IMR-90 (cell line): ENCODE results near the gene PNPLA5. TPM values are rescaled to one million over a fixed set of nuclear protein-coding genes. Genes with fewer than 3 reads are reported as not detected.

Experiments
- ATAC-seq: fragments of 200-7000 bp; cut with Tn5 transposase; 2 replicates; pipeline ENCODE4 v1.9.1; 2020; ENCODE audit warnings: low read depth, mild to moderate bottlenecking, moderate library complexity
- BruUV-seq: library from RNA; stranded (reverse); fragments of 400-500 nt; replicated peaks from 2 replicates; lab custom pipeline; 2021; lab: Mats Ljungman, UMichigan
- CTCF ChIA-PET: fragments of 300-600 bp; formaldehyde crosslinking; extraction: SDS; loops from one replicate; lab custom pipeline; 2021; ENCODE audit warnings: antibody characterized with exemption; lab: Yijun Ruan, JAX
- POLR2A ChIA-PET: fragments of 300-600 bp; sonication (Branson Sonifier 250); formaldehyde crosslinking; loops from one replicate; lab custom pipeline; 2022; ENCODE audit warnings: antibody characterized with exemption; ENCODE audit not compliant: unreplicated experiment; lab: Charles Lee
- DNase-seq: peaks from one replicate; pipeline ENCODE4 v3.0.0; 2013
- H2AFZ ChIP-seq: replicated peaks from 2 replicates; pipeline ENCODE3; 2013; ENCODE audit warnings: low read length, mild to moderate bottlenecking; ENCODE audit not compliant: poor library complexity
- H2AK5ac ChIP-seq: 2 replicates; pipeline ENCODE4 v1.6.1; 2013; ENCODE audit warnings: low read depth, low read length, inconsistent platforms
- H2AK9ac ChIP-seq: replicated peaks from 2 replicates; pipeline ENCODE3; 2013; ENCODE audit warnings: mild to moderate bottlenecking, low read depth, low read length, moderate library complexity; ENCODE audit not compliant: poor library complexity
- H2BK120ac ChIP-seq: 2 replicates; pipeline ENCODE4 v1.6.1; 2013; ENCODE audit warnings: low read depth, low read length, inconsistent platforms
- H2BK15ac ChIP-seq: 3 replicates; pipeline ENCODE4 v1.6.1; 2013; ENCODE audit warnings: low read depth, low read length, inconsistent platforms
- H2BK20ac ChIP-seq: 2 replicates; pipeline ENCODE4 v1.6.1; 2013; ENCODE audit warnings: low read depth, mild to moderate bottlenecking, inconsistent platforms, low read length, moderate library complexity
- H2BK5ac ChIP-seq: 2 replicates; pipeline ENCODE4 v1.6.1; 2013; ENCODE audit warnings: mild to moderate bottlenecking, low read depth, low read length, inconsistent platforms; ENCODE audit not compliant: poor library complexity, severe bottlenecking
- H3K14ac ChIP-seq: replicated peaks from 2 replicates; pipeline ENCODE4 v1.6.1; 2013; ENCODE audit warnings: low read depth, low read length, inconsistent platforms
- H3K18ac ChIP-seq: 2 replicates; pipeline ENCODE4 v1.6.1; 2013; ENCODE audit warnings: low read depth, low read length, control low read depth
- H3K23ac ChIP-seq: 2 replicates; pipeline ENCODE4 v1.6.1; 2013; ENCODE audit warnings: low read depth, low read length, inconsistent platforms
- H3K27ac ChIP-seq: 2 replicates; pipeline ENCODE4 v1.5.1; 2013; ENCODE audit warnings: mild to moderate bottlenecking, control low read depth, low read length; ENCODE audit not compliant: insufficient read depth
- H3K27me3 ChIP-seq: 2 replicates; pipeline ENCODE4 v1.6.1; 2013; ENCODE audit warnings: low read length; ENCODE audit not compliant: control insufficient read depth, insufficient read depth
- H3K36me3 ChIP-seq: 2 replicates; pipeline ENCODE4 v1.6.1; 2013; ENCODE audit warnings: low read length, mixed read lengths; ENCODE audit not compliant: control insufficient read depth, insufficient read depth
- H3K4ac ChIP-seq: 2 replicates; pipeline ENCODE4 v1.6.1; 2013; ENCODE audit warnings: low read depth, low read length, inconsistent platforms
- H3K4me1 ChIP-seq: 2 replicates; pipeline ENCODE4 v1.6.1; 2013; ENCODE audit warnings: low read length, mixed read lengths; ENCODE audit not compliant: control insufficient read depth, insufficient read depth
- H3K4me2 ChIP-seq: 2 replicates; pipeline ENCODE4 v1.6.1; 2013; ENCODE audit warnings: low read depth, mild to moderate bottlenecking, control low read depth, low read length, moderate library complexity
- H3K4me3 ChIP-seq: 2 replicates; pipeline ENCODE4 v1.5.1; 2013; ENCODE audit warnings: low read depth, mild to moderate bottlenecking, control low read depth, low read length, moderate library complexity; ENCODE audit not compliant: insufficient read depth
- H3K56ac ChIP-seq: 2 replicates; pipeline ENCODE4 v1.6.1; 2013; ENCODE audit warnings: low read length, inconsistent platforms; ENCODE audit not compliant: insufficient read depth; ENCODE audit errors: extremely low read depth
- H3K79me1 ChIP-seq, 2 experiments: 2 replicates each; pipeline ENCODE4 v1.6.1; 2013; ENCODE audit warnings: low read length in 2 of 2, inconsistent platforms in 1 of 2, low read depth in 1 of 2
- H3K9ac ChIP-seq: 2 replicates; pipeline ENCODE4 v1.6.1; 2013; ENCODE audit warnings: low read depth, low read length, control low read depth
- H3K9me1 ChIP-seq: 2 replicates; pipeline ENCODE4 v1.6.1; 2013; ENCODE audit warnings: low read length, inconsistent platforms; ENCODE audit not compliant: insufficient read depth
- H3K9me3 ChIP-seq: 2 replicates; pipeline ENCODE4 v1.6.1; 2013; ENCODE audit warnings: low read length; ENCODE audit not compliant: control insufficient read depth, insufficient read depth
- H4K20me1 ChIP-seq: 2 replicates; pipeline ENCODE4 v1.6.1; 2013; ENCODE audit warnings: low read length, inconsistent platforms; ENCODE audit not compliant: insufficient read depth
- H4K5ac ChIP-seq: 2 replicates; pipeline ENCODE4 v1.6.1; 2013; ENCODE audit warnings: mild to moderate bottlenecking, low read depth, low read length, control low read depth
- H4K8ac ChIP-seq, 2 experiments: 2 replicates each; pipeline ENCODE4 v1.6.1; 2013; ENCODE audit warnings: low read depth in 2 of 2, low read length in 2 of 2, control low read depth in 1 of 2, inconsistent platforms in 1 of 2
- H4K91ac ChIP-seq: 2 replicates; pipeline ENCODE4 v1.6.1; 2013; ENCODE audit warnings: low read depth, low read length, inconsistent platforms; ENCODE audit not compliant: insufficient read depth
- BHLHE40 ChIP-seq: fragments of 150-350 bp; IDR thresholded peaks from 2 replicates; pipeline ENCODE4 v1.6.1; 2016; ENCODE audit warnings: mild to moderate bottlenecking, low read depth, low read length
- CEBPB ChIP-seq: IDR thresholded peaks from 2 replicates; pipeline ENCODE4 v1.6.1; 2012; ENCODE audit warnings: low read depth, low read length, improper control_type of control experiment
- CHD1 ChIP-seq: IDR thresholded peaks from 2 replicates; pipeline ENCODE4 v1.6.1; 2012; ENCODE audit warnings: low read depth, low read length, improper control_type of control experiment
- FOS ChIP-seq: fragments of 150-350 bp; IDR thresholded peaks from 2 replicates; pipeline ENCODE4 v1.6.1; 2016; ENCODE audit warnings: low read depth, low read length
- MAFK ChIP-seq: IDR thresholded peaks from 2 replicates; pipeline ENCODE4 v1.6.1; 2012; ENCODE audit warnings: low read depth, low read length, improper control_type of control experiment
- MAZ ChIP-seq: IDR thresholded peaks from 2 replicates; pipeline ENCODE4 v1.6.1; 2012; ENCODE audit warnings: low read depth, mild to moderate bottlenecking, low read length, improper control_type of control experiment, moderate library complexity, borderline replicate concordance
- MXI1 ChIP-seq: IDR thresholded peaks from 2 replicates; pipeline ENCODE4 v1.6.1; 2012; ENCODE audit warnings: low read depth, mild to moderate bottlenecking, low read length, moderate library complexity, borderline replicate concordance
- POLR2A ChIP-seq: IDR thresholded peaks from 2 replicates; pipeline ENCODE4 v1.6.1; 2012; ENCODE audit warnings: mild to moderate bottlenecking, low read depth, low read length
- RAD21 ChIP-seq: IDR thresholded peaks from 2 replicates; pipeline ENCODE4 v1.6.1; 2012; ENCODE audit warnings: low read length, improper control_type of control experiment
- RCOR1 ChIP-seq: IDR thresholded peaks from 2 replicates; pipeline ENCODE4 v1.6.1; 2012; ENCODE audit warnings: mild to moderate bottlenecking, low read length, improper control_type of control experiment; ENCODE audit not compliant: insufficient replicate concordance
- RFX5 ChIP-seq: IDR thresholded peaks from 2 replicates; pipeline ENCODE4 v1.8.0; 2012; ENCODE audit warnings: low read depth, mild to moderate bottlenecking, low read length, moderate library complexity
- SMC3 ChIP-seq: fragments of 150-350 bp; IDR thresholded peaks from 2 replicates; pipeline ENCODE4 v1.6.1; 2016; ENCODE audit warnings: low read depth, mild to moderate bottlenecking, antibody characterized with exemption, low read length, moderate library complexity
- WGBS, 2 experiments: methylation state at CpG; one replicate each; pipeline versions ENCODE4 v1.1.5 to v1.1.7; 2013; ENCODE audit warnings: missing lambda C conversion rate in 2 of 2; ENCODE audit not compliant: insufficient read length in 1 of 2; ENCODE audit errors: extremely low coverage in 2 of 2; 5-methylcytosine and 5-hydroxymethylcytosine counted together
- dilution Hi-C: fragments of 300-500 bp; cut with HindIII; formaldehyde crosslinking; loops from one replicate; pipeline ENCODE4 v1.14.3; 2018; ENCODE audit warnings: low sequenced_read_pairs; ENCODE audit not compliant: unreplicated experiment
- in situ Hi-C: fragments of 300-500 bp; cut with MboI; formaldehyde crosslinking; loops from 3 replicates; pipeline ENCODE4 v1.14.3; 2019; ENCODE audit warnings: low sequenced_read_pairs, inconsistent platforms, mixed read lengths
- intact Hi-C: fragments of 100-400 bp; cut with micrococcal nuclease; formaldehyde crosslinking; loops from 2 replicates; pipeline ENCODE4 v1.10.0; 2022
- polyA plus RNA-seq, 3 experiments: library from polyadenylated mRNA; depleted of rRNA; stranded (reverse); fragments of >200 nt; gene quantifications; 2 replicates each; pipeline ENCODE4 v1.2.3, GENCODE V29; 2012; ENCODE audit warnings: low replicate concordance in 1 of 3
- total RNA-seq: library from RNA; depleted of rRNA; stranded (reverse); fragments of >200 nt; gene quantifications from 2 replicates; pipeline ENCODE4 v1.2.3, GENCODE V29; 2012
- TF ChIP-seq, protein P1 (sequence below): fragments of 150-350 bp; IDR thresholded peaks from 2 replicates; pipeline ENCODE4 v1.6.1; 2017; ENCODE audit warnings: mild to moderate bottlenecking, antibody characterized with exemption, low read length, low read depth
- TF ChIP-seq, protein P2 (sequence below): conservative IDR thresholded peaks from 2 replicates; pipeline ENCODE4 v1.5.1; 2012; ENCODE audit warnings: mild to moderate bottlenecking, low read depth, low read length, improper control_type of control experiment
- TF ChIP-seq, protein P3 (sequence below): fragments of 150-350 bp; IDR thresholded peaks from 2 replicates; pipeline ENCODE4 v1.6.1; 2016; ENCODE audit warnings: low read depth, mild to moderate bottlenecking, low read length, moderate library complexity, borderline replicate concordance

The PNPLA5 gene
- total and polyA plus RNA-seq, 2 of the 4 experiments (the other 2 are of a cell fraction), result 0.18 to 0.44 TPM

DNA sequence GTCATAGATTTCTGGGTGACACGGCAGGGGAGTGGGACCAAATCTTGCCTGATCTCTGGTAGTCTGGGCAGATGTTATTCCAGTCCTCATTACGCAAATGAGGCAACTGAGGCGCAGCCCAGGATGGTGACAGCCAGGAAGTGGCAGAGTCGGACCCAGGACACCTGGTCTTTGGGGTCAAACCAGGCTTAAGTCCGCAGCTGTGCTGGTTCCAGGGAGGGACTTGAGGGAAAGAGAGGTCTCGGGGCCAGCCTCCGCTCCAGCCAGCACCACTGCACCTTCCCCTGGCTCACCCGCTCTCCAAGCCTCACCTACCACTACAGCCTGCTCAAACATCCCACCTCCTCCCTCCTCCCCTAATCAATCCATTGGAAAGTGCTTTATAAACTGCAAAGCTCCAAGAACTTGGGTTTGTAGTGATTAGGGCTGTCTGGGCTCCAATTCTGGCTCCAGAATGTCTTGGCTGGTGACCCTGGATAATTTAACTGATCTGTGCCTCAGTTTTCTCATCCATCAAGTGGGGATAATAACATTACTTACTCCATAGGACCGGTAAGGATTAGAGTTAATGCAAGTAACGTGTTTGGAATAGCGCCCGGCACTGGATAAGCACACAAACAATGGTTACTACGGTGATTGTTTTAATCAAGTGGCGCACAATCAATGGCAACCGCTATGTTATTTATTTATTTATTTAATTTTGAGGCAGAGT, 526 bp upstream of the PNPLA5 start:
- Histone ChIP-seq H2BK15ac (no peak overlapping the region), H3K4ac (no peak overlapping the region), H3K9me1 (peaks cover under 1% of the 10 kb centered on the region; the same call in 1 of the 2 replicates), H3K9me3 (no peaks in the 10 kb centered on the region), H4K91ac (no peak overlapping the region), H2AFZ (no peak overlapping the region), H3K79me1 (no peaks in the 10 kb centered on the region), H2AK9ac (peak overlapping the region; percentile 87), H3K4me3 (no peak overlapping the region), H2BK5ac (no peak overlapping the region), H4K8ac (no peak overlapping the region), H3K56ac (no peak overlapping the region), H3K27ac (no peak overlapping the region), H4K20me1 (no peaks in the 10 kb centered on the region), H3K18ac (no peak overlapping the region), H2BK120ac (no peak overlapping the region), H4K5ac (no peak overlapping the region), H2AK5ac (no peak overlapping the region), H3K4me2 (no peak overlapping the region; the same call in 1 of the 2 replicates), H3K23ac (no peak overlapping the region), H3K36me3 (no peaks in the 10 kb centered on the region), H3K4me1 (peaks cover under 1% of the 10 kb centered on the region; the same call in 1 of the 2 replicates), H3K27me3 (peaks cover 28% of the 10 kb centered on the region), H3K9ac (no peak overlapping the region), H3K14ac (no peak overlapping the region), H2BK20ac (no peak overlapping the region)
- TF ChIP-seq CHD1 (no peak), RFX5 (no peak), RCOR1 (no peak), FOS (no peak), RAD21 (no peak), POLR2A (no peak), SMC3 (no peak), MAFK (no peak), CEBPB (no peak), MXI1 (no peak), MAZ (no peak), BHLHE40 (no peak)
- TF ChIP-seq, protein P1, sequence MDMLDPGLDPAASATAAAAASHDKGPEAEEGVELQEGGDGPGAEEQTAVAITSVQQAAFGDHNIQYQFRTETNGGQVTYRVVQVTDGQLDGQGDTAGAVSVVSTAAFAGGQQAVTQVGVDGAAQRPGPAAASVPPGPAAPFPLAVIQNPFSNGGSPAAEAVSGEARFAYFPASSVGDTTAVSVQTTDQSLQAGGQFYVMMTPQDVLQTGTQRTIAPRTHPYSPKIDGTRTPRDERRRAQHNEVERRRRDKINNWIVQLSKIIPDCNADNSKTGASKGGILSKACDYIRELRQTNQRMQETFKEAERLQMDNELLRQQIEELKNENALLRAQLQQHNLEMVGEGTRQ, result no peak
- TF ChIP-seq, protein P2, sequence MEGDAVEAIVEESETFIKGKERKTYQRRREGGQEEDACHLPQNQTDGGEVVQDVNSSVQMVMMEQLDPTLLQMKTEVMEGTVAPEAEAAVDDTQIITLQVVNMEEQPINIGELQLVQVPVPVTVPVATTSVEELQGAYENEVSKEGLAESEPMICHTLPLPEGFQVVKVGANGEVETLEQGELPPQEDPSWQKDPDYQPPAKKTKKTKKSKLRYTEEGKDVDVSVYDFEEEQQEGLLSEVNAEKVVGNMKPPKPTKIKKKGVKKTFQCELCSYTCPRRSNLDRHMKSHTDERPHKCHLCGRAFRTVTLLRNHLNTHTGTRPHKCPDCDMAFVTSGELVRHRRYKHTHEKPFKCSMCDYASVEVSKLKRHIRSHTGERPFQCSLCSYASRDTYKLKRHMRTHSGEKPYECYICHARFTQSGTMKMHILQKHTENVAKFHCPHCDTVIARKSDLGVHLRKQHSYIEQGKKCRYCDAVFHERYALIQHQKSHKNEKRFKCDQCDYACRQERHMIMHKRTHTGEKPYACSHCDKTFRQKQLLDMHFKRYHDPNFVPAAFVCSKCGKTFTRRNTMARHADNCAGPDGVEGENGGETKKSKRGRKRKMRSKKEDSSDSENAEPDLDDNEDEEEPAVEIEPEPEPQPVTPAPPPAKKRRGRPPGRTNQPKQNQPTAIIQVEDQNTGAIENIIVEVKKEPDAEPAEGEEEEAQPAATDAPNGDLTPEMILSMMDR, result no peak
- TF ChIP-seq, protein P3, sequence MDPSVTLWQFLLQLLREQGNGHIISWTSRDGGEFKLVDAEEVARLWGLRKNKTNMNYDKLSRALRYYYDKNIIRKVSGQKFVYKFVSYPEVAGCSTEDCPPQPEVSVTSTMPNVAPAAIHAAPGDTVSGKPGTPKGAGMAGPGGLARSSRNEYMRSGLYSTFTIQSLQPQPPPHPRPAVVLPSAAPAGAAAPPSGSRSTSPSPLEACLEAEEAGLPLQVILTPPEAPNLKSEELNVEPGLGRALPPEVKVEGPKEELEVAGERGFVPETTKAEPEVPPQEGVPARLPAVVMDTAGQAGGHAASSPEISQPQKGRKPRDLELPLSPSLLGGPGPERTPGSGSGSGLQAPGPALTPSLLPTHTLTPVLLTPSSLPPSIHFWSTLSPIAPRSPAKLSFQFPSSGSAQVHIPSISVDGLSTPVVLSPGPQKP, result no peak
- WGBS, 2 experiments, result 49% methylated on average over 6 of the region's 15 CpGs; no CpG with 5 or more reads in 1 of the 2 experiments
- no peak for ATAC-seq
- dilution Hi-C loops (no loop called here), in situ Hi-C loops (no loop called here), intact Hi-C loops (no loop called here)
- no peak for DNase-seq
- BruUV-seq, result no TSS peak
- CTCF ChIA-PET, result no interaction called here
- POLR2A ChIA-PET, result no interaction called here
